GM04504 (cell line): ENCODE results near the gene SLC1A6.
"Not testable (repeated sequence)": the region's sequence is repeated elsewhere in the genome, so short reads cannot be mapped to it uniquely, and the experiment has no call there.

Source experiments
- DNase-seq: peaks from one replicate; pipeline ENCODE4 v3.0.0-alpha.2; 2012; ENCODE audit warnings: low read depth

Gene SLC1A6

GRCh38 chr19:14979476-14980255 is at the start of gene SLC1A6:
Gene SLC1A6 (minus strand): TSS chr19:14979864. CDS start chr19:14972910, 6,954 bp downstream.
- DNase-seq = no peak

GRCh38 chr19:15028490-15028889 is 48.8 kb upstream of the SLC1A6 start:
- no peak for DNase-seq

GRCh38 chr19:15025217-15025616 is 45.6 kb upstream of the SLC1A6 start:
- DNase-seq = no peak

GRCh38 chr19:15022752-15023151 is 43.1 kb upstream of the SLC1A6 start:
- no peak for DNase-seq

- DNase-seq = no peak
These were observed 41.8 kb upstream of the SLC1A6 start for GRCh38 chr19:15021286-15022007.

GRCh38 chr19:15018836-15019235 is 39.2 kb upstream of the SLC1A6 start:
- not testable (repeated sequence) for DNase-seq

- DNase-seq = no peak
These were observed 36.4 kb upstream of the SLC1A6 start for GRCh38 chr19:15015946-15016542.

GRCh38 chr19:15014579-15014978 is 34.9 kb upstream of the SLC1A6 start:
- DNase-seq = no peak

GRCh38 chr19:15010501-15011300 is 31.0 kb upstream of the SLC1A6 start:
- DNase-seq = no peak

- no peak for DNase-seq
These were observed 28.6 kb upstream of the SLC1A6 start for GRCh38 chr19:15008308-15008707.

GRCh38 chr19:14997981-14998380 is 18.3 kb upstream of the SLC1A6 start:
- no peak for DNase-seq

GRCh38 chr19:14992780-14993179 is 13.1 kb upstream of the SLC1A6 start:
- no peak for DNase-seq

GRCh38 chr19:14985133-14985532 is 5.5 kb upstream of the SLC1A6 start:
- no peak for DNase-seq

- no peak for DNase-seq
These were observed 1.4 kb downstream of the SLC1A6 start for GRCh38 chr19:14978161-14978776.

GRCh38 chr19:14977128-14977527 is 2.5 kb downstream of the SLC1A6 start:
- no peak for DNase-seq

GRCh38 chr19:14974488-14974887 is 5.2 kb downstream of the SLC1A6 start:
- no peak for DNase-seq

- DNase-seq = no peak
These were observed 7.0 kb downstream of the SLC1A6 start for GRCh38 chr19:14972676-14973075.

- DNase-seq = no peak
These were observed 8.2 kb downstream of the SLC1A6 start for GRCh38 chr19:14971474-14971873.

GRCh38 chr19:14968247-14968646 is 11.4 kb downstream of the SLC1A6 start:
- DNase-seq = no peak

GRCh38 chr19:14961956-14962685 is 17.5 kb downstream of the SLC1A6 start:
- DNase-seq = no peak

- no peak for DNase-seq
These were observed 20.4 kb downstream of the SLC1A6 start for GRCh38 chr19:14959263-14959662.
